ENCODE results near the gene SOD3.

The SOD3 gene

DNA sequence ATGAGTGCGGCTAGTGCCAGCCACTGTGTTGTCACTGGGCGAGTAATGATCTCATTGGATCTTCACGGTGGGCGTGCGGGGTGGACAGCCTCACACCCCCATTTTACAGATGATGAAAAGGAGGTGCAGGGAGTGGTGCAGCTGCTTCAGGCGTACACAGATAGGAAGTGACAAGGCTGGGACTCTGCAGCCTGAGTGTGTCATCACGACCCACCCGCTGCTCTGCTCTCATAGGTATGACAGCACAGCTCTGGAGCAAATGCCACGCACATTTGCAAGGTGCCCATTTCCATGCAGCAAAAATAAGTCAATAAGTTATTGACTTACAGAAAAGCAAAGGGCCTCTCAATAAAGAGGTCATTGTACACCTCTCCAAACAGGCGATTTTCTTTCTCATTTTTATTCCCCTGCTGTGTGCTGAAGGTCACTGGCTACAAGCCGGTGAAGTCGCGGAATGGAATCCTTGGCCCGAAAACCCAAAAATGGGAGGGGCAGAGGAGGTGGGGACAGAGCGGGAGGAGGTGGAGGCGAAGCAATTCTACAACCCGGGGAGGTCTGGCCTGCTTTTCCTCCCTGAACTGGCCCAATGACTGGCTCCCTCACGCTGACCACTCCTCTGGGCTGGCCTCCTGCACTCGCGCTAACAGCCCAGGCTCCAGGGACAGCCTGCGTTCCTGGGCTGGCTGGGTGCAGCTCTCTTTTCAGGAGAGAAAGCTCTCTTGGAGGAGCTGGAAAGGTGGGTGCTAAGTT, at the start of gene SOD3:
SOD3 (plus strand) TSS at position 658 of the 750 bp plus-strand sequence. CDS start 3,949 bp downstream, outside the sequence.
- no peak for DNase-seq

DNA sequence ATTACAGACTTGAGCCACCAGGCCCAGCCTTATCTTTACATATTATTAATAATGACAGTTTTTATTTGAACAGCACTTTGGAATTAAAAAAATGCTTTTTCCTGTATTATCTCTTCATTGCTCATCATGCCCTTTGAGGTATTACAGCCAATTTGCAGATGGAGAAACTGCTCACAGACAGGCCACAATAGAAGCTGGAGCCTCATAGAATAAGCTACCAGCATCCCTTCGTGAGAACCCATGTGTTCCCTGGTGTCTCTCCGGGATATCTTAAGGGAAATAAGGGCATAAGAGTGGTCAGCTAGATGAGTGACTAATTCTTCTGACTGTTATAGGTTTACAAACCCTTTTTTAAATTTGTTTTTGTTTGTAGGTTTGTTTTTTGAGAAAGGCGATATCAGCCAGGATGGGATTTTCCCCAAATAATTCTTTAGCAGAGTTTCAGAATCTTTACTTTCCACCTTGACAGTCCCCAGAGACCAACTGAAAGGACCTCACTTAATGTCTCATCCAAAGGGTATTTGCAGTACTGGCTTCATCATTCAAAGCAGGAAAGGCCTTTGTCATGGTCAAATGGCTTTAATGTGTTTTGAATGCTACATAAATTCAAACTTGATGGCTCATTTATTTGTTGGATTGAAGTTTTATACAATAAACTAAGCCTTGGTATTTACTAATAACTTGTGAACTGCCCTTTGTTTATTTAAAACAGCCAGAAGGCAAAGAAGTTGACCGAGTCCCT, 48.0 kb upstream of the SOD3 start:
- DNase-seq: no peak

DNA sequence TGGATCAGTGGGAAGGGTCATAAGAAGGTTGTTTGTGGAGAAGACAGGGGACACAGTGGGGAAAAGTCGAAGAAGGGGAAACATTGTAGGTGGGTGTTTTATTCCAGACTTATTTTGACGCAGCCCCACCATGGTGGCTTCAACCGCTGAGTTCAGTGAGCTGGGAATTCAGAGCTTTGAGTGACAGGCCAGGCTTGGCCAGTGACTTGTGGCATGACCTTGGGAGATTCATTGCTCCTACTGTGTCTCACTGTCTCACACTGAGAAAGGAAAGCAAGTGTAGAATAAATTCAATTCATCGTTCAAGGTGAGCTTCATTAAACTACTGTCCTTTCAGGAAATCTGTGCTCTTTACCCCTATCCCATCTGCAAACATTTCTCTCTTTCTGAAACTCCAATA, 47.4 kb upstream of the SOD3 start:
- DNase-seq: no peak

DNA sequence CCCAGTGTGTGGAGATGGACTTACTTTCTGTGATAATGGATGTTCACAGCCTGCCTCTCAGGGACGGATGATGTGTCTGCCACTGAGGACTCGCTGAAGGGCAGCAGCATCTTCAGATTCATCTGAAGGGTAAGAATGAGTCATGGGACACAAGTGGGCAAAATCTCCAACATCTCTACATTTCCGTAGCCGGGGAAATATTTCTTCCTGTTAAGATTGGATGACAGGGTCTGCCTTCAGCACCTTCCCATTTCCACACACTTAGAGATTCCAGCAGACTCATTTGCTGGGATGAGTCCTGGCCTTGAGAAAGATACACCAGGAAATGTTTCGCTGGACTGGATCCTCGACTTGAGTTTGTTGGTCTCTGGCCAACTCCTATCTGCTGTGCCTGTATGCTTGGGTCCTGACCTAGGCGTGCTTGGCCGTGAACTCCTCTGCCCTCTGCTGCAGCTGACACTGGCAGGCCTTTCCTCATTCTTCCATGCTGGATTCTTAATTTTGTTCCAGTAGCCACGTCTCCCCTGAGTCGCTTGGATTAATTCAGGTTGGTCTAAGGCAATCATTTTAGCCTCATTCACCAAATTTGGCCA, 46.5 kb upstream of the SOD3 start:
- DNase-seq: no peak

DNA sequence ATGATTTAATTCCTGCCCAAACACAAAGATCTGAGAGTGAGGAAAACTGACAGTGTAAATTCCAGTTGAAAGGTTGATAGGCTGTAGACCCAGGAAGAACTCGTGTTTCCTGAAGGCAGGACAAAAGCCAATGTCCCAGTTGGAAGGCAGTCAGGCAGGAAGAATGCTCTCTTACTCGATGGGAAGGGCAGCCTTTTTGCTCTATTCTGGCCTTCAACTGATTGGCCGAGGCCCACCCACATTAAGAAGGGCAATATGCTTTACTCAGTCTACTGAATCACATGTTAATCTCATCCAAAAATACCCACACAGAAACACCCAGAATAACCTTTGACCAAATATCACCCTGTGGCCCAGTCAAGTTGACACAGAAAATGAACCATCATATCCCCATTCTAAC, 45.3 kb upstream of the SOD3 start:
- DNase-seq: no peak

DNA sequence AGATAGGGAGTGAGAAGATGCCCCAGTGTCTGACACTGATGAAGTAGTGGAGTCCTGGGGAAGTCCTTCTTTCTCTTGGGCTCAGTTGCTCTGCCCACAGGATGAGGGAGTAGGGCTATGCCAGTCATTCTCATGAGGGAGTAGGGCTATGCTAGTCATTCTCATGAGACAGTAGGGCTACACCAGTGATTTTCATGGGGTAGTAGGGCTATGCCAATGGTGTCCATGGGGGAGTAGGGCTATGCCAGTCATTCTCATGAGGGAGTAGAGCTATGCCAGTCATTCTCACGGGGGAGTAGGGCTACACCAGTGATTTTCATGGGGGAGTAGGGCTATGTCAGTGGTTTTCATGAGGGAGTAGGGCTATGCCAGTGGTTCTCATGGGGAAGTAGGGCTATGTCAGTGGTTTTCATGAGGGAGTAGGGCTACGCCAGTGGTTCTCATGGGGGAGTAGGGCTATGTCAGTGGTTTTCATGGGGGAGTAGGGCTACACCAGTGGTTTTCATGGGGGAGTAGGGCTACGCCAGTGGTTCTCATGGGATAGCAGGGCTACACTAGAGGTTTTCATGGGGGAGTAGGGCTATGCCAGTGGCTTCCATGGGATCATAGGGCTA, 43.3 kb upstream of the SOD3 start:
- no peak for DNase-seq

DNA sequence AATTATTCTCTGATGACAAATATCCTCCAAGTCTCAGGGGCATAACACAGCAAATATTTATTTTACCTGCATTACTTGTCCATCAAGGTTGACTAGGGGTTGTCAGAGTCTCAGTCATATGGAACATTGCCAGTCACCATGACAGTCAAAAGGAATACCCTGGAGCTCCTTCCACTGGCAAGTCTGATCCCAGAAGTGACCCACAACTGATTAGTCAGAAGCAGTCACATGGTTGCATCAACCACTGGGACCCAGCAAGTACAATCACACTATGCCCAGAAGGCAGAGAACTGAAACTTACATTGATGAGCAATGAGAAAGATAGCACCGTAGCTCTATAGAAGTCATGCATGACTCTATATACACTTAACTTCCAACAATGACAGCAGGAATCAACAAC, 41.9 kb upstream of the SOD3 start:
- peak in 1 of 3 experiments; percentile 31 for DNase-seq

GRCh38 chr4:24754571-24754970, 40.8 kb upstream of the SOD3 start:
- no peak for DNase-seq

DNA sequence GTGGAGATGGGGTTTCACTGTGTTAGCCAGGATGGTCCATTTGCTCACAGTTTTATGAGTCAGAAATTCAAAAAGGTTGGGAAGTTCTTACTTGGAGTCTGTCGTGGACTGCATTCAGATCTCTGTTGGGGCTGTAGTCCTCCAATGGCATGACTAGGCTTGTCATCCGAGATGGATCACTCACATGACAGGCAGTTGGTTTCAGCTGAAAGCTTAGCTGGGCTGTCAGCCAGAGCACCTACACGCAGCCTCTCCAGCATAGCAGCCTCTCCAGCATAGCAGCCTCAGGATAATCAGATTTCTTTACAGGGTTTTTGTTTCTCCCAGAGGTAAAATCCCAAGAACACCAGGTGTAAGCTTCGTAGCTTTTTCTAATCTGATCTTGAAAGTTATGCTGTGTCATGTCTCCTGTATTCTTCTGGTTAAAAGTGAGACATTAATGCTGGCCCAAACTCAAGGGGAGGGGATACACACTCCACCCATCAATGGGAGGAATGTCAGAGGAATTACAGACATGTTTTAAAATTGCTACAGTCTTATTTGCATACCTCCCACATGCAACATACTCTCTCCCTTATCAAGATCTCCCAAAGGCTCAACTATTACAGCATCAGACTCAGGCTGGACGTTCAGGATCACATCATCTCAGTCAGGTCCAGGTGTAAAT, 31.6 kb upstream of the SOD3 start:
- DNase-seq: peak in 1 of 3 experiments; percentile 74

- no peak for DNase-seq
Measured at GRCh38 chr4:24764345-24764744, 31.0 kb upstream of the SOD3 start.

DNA sequence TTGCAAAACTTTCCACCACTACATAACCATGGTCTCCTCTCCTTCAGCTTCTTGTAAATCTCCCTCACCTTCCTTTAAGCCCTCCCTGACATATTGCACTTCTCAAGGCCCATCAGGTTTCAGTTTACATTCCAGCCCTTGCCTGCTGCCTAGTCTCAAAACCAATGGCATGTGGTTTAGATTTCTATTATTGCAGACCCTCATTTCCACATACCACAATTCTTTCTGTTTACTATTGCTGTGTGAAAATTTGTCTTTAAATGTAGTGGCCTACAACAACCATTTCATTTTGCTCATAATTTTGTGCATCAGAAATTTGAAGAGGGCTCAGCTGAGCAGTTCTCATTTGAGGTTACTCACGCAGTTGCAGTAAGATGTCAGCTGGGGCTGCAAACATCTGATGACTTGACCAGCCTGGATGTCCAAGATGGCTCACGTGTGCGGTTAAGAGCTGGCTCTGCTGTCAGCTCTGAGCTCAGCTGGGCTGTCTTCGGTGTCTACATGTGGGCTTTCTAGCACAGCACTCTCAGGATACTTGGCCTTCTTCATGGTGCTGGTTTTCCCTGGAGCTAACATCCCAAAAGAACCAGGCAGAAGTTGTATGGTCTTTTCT, 29.9 kb upstream of the SOD3 start:
- DNase-seq: no peak

DNA sequence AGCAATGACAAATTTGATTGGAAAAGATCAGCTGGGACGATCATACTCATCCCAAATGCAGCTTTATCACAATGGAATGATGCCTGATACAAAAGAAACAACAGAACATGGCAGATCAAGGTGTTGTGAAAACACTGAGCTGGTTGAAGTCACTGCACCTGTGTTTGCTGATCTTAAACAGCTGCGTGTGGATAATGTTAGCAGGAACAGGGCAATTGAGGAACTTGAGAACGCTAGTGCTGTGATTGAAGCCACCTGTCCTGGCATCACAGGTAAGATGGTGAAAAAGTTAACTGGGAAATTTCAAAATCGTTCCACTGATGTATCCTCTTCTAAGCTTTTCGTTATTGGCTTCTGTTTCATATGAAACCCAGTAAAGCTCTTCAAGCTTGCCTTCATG, 27.4 kb upstream of the SOD3 start:
- peak in 2 of 3 experiments; percentile 24 to 50 for DNase-seq

- DNase-seq: no peak
Measured at GRCh38 chr4:24768604-24769003, 26.8 kb upstream of the SOD3 start.

- DNase-seq: no peak
Measured at GRCh38 chr4:24769571-24769970, 25.8 kb upstream of the SOD3 start.

DNA sequence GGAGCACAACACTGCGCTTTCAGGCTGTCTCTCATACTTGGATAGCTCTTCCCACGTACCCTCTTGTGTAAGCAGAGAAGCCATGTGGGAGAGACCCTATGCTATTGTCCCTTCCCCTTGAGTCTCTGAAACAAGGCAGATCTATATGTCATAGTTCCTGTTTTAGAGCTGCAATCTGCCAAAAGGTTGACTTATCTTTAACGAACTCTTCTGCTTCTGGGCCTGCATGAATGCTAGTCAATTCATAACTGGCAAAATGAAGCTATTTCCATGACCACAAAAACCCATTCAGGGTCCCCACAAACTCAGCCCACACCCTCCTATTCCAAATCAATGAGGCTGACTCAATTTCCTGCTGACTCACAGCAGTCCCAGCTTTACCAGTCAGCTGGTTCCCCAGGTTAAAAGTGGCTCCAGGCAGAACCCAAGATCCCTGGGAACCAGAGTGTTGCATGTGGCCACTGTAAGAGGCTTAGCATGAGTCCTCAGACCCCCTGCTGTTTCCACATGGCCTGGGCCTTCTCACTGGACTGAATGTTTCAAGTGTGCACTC, 25.3 kb upstream of the SOD3 start:
- DNase-seq: no peak

- no peak for DNase-seq
Measured at GRCh38 chr4:24770667-24771066, 24.7 kb upstream of the SOD3 start.

- DNase-seq: no peak
Measured at GRCh38 chr4:24771241-24771640, 24.1 kb upstream of the SOD3 start.

GRCh38 chr4:24772061-24772705, 23.2 kb upstream of the SOD3 start:
- DNase-seq: no peak

GRCh38 chr4:24772952-24773351, 22.4 kb upstream of the SOD3 start:
- DNase-seq: no peak

DNA sequence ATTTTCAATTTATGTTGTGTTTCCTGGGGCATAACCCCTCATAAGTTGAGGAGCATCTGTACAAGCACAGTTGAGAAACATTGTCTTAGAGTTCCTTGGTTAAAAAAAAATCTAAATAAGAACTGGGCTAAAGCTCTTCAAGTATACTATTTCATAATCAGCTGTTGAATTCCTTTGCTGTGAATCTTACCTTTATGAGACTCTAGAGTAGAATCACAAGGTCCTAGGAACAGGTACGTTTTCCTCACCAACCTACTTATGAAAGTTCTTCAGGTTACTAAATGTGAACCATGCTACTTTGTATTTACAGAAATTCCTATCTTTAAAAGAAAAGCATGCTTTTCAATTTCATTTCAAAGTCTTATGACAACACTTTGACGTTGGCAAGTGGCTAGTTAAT, 20.9 kb upstream of the SOD3 start:
- DNase-seq: no peak

GRCh38 chr4:24775032-24775605, 20.3 kb upstream of the SOD3 start:
- DNase-seq: no peak

Data from NCI-H1417 (cell line).